ENCODE results near the gene CACNA1S.

The CACNA1S gene

GRCh38 chr1:201139756-201140155, 27.5 kb upstream of the CACNA1S start:
- DNase-seq: no peak

- no peak for DNase-seq
Observed at GRCh38 chr1:201139306-201139705, 27.1 kb upstream of the CACNA1S start.

GRCh38 chr1:201138311-201138840, 26.1 kb upstream of the CACNA1S start:
- DNase-seq: no peak

GRCh38 chr1:201137579-201138310, 25.5 kb upstream of the CACNA1S start:
- DNase-seq: no peak

- DNase-seq: no peak
Observed at GRCh38 chr1:201137024-201137392, 24.8 kb upstream of the CACNA1S start.

GRCh38 chr1:201136355-201137023, 24.3 kb upstream of the CACNA1S start:
- no peak for DNase-seq

GRCh38 chr1:201134405-201134804, 22.2 kb upstream of the CACNA1S start:
- DNase-seq: no peak

- no peak for DNase-seq
Observed at GRCh38 chr1:201131398-201131797, 19.2 kb upstream of the CACNA1S start.

GRCh38 chr1:201128962-201129361, 16.7 kb upstream of the CACNA1S start:
- no peak for DNase-seq

- no peak for DNase-seq
Observed at GRCh38 chr1:201128476-201128875, 16.2 kb upstream of the CACNA1S start.

GRCh38 chr1:201127755-201128455, 15.7 kb upstream of the CACNA1S start:
- DNase-seq: no peak

GRCh38 chr1:201126832-201127754, 14.9 kb upstream of the CACNA1S start, which contains the start of gene ASCL5:
ASCL5 (minus strand) TSS chr1:201127184; CDS start chr1:201115372, 11,812 bp downstream.
- no peak for DNase-seq

GRCh38 chr1:201126463-201126831, 14.2 kb upstream of the CACNA1S start:
- no peak for DNase-seq

- no peak for DNase-seq
Observed at GRCh38 chr1:201125800-201126199, 13.6 kb upstream of the CACNA1S start.

- DNase-seq: no peak
Observed at GRCh38 chr1:201125019-201125418, 12.8 kb upstream of the CACNA1S start.

- DNase-seq: no peak
Observed at GRCh38 chr1:201123866-201124265, 11.6 kb upstream of the CACNA1S start.

- DNase-seq: no peak
Observed at GRCh38 chr1:201122321-201122957, 10.2 kb upstream of the CACNA1S start.

GRCh38 chr1:201119206-201120197, 7.3 kb upstream of the CACNA1S start:
- peak; percentile 43 to 55 for DNase-seq

- no peak for DNase-seq
Observed at GRCh38 chr1:201116091-201116490, 3.9 kb upstream of the CACNA1S start.

- no peak for DNase-seq
Observed at GRCh38 chr1:201115390-201115937, 3.2 kb upstream of the CACNA1S start.
